GM21825 (cell line): ENCODE results near the gene ASTL.

Experiments used
- ATAC-seq: cut with Tn5 transposase; IDR thresholded peaks from one replicate; pipeline ENCODE4 v1.9.1; 2021; ENCODE audit warnings: mild to moderate bottlenecking, moderate library complexity; ENCODE audit not compliant: unreplicated experiment

The ASTL gene

DNA sequence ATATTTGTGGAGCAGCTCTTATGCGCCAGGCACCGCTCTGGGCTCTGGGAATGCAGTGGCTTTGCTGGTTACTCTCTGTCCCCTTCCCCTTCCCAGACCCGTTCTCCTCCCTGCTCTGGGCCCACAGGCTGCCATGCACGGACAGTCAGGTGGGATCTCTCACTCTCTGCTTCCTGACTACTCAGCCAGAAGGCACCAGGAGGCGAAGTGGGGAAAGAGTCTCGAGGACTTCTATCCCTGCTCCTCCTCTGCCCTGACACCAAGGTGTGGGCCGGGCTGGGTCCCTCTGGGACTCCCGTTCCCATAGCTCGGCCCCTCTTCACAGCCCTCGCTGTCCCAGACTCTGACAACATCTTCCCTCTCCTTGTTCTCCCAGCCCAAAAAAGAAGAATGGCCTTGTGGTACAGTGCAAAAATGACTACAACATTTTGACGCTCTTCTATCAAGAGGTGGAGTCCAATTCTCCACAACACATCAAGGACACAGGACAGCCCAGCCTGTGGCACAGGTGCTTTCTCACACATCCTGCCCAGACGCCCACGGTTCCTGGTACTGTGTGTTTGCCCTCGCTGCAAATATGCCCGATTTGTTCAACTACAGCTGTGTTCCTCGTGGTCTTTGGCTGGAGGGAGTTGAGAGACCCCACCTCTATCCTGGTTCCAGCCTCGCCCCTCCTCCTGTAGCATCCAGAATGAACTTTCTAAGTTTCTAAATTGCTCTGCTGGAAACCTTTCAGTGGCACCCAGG, 21.0 kb upstream of the ASTL start:
- no peak for ATAC-seq

DNA sequence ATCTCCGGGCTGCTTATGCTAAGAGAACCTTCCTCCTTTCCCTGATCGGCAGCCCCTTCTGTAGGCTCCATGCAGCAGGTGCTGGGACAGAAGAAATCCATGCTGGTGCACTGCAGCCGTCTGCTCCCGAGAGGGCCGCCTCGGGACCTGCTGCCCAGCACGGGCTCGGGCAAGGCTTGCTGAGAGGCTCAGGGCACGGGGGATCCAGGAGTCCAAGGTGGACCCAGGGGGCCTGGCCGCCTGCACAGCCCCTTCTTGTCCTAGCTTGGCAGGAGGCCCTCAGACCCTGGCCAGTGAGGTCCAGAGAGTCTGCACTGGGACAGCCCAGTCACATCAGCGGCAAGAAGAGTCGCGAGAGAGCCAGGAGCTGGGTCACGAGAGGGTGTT, 20.2 kb upstream of the ASTL start:
- ATAC-seq = no peak

DNA sequence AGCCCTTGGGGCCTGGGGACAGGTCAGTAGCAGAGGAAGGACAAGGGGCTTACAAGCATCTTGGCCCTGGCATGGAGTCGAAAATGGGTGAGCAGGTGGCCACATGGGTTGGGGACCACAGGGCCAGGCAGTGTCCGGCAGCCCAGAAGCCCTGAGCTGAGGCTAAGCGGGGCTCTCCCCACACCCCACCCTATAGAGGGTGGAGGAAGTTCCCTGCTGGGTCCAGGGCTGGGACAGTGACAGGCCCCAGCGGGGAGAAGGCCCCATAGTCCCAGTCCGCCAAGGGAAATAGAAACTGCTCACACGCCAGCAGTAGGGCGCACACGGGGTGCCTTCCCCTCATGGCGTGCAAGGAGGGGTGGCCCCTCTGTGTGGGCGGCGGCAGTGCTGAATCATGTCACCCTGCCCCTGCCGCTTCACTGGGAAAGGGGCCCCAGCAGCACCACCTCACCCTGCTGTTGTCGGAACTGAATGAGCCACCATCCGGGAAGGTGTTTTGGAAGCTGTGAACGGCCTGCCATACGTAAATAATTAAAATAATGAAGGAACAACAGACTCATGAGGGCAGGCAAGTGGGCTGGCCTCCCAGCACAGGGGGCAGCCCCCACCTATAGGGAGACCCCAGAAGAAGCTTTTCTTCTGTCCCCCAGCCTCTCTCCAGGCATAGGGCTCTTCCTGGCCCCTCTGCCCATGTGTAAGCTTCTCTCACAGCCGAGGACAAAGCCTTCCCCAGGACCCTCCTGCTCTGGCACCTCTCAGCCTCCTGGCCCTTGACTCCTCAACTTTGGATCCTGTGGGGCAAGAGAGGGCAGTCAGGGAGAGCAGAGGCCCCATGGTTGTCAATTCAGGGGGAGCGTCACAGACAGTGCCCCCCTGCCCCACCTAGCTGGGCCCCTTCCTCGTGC, 19.6 kb upstream of the ASTL start:
- ATAC-seq = peak; percentile 59

DNA sequence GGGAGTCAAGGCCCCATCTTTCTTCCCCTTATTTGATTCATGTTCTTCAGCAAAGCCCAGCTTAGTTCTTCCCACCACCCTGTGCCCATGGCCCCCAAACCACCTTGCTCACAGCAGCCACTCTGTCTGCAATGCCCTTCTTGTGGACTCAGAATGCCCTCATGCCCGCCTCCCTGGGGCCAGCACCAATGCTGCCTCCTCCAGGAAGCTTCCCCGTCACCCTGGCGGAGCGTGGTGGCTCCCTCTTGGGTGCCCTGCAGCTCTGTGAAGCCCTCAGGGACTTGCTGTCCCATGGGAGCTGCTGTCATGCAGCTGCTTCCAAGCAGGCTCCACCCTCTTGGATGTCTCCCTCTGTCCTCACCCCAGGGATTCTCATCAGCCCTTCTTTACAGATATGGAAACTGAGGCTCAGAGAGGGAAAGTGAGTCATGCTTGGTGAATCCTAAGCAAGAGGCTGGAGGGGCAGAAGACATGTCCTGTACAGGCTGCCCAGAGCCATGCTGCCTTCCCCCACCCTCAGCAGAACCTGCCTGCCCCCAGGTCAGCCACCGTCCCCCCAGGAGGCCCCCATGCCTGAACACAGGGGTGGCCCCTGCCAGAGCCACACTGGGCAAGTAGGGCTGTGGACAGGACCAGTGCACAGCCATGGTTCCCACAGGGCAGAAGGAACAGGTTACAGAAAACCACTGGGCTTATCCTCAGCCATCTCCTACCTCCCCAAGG, 18.8 kb upstream of the ASTL start:
- ATAC-seq = peak; percentile 48

DNA sequence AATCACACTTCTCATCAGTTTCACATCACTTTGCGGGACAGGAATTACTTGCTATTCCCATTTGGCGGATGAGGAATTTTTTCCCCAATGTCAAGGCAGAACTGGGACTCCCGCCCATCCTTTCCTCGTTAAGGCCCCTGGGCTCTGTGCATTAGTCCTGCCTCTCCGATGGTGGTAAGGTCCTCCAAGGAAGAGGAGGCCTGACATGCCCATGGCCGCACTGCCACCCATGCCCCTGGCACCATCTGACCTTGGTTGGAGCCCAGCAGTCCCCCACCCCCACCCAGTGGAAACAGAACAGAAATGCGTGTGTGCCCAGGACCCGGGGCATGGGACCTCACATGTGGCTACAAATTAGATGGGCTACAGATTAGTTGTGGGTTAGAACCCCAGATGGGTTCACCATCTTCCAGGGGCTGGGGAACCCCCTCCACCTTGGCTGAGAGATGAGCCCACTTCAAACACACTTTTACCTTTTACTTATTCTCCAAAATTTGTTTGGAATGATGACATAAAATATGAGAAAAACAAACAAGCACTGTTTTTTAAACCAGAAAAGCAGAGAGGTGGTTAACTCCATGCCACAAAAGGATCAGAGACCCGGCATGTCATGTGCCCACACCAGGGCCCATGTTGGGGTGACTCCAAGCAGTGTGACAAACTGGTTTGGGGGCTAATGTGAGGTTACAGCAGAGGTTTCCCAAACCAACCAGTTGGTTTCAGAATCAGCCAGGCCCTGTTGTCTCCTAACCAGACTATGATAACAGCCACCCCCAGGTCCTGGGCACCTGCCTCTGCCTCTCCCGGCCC, 17.9 kb upstream of the ASTL start:
- no peak for ATAC-seq

DNA sequence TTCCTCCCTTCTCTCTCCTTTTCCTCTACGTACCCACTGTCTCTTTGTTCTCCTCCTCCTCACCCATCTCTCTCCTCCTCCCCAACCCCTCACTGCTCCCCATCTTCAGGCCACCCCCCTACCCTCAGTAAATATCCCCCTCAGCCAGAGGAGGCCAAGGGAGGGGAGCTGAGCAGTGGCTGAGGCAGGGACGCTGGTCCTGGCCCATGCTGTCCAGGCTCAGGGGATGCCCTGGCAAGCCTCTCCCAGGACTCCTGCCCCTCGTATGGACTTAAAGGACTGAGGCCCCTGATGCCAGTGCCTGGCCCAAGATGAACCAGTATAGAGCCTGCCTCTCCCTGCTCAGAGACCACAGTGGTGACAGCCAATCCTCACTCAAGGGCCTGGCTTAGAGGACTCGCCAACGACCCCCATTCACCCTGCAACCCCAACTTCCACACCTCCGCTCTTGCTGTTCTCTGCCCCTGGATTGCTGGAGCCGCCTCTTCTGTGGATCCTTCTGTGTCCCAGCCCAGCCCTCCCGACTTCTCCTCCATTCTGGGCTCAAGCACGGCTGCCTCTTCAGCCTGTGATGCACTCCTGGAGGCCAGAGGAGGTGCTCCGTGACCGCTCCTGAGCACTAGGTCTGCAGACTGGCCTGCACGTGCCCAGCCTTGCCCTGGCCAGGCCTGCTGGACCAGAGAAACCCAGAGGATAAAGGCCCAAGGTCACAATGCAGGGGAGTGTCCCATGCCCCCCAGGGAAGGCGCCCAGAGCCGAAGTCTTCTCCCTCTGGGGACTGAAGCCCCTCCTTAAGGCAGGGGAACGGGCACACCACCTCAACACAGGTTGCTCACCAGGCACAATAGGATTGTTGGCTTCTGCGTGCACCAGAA, 16.4 kb upstream of the ASTL start:
- ATAC-seq = no peak

DNA sequence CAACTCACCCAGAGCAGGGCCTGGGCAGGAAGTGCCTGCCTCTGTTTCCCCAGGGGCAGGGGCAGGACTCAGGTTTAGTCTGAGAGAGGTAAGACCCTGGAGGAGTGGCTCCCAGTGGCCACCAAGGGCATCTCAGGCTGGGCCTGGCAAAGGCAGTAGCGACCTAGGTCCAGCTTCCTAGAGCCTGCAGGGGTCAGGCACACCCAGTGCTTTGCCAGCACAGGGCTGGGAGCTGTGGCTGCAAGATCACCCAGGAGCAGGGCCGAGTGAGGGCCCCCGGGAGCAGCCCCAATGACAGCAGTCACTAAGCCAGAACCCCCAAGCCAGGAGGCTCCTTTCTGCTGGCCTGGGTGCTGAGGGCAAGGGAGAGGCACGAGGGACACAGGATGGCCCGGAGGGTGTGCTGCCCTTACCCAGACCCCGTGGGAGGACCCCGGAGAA, 15.7 kb upstream of the ASTL start:
- ATAC-seq = no peak

DNA sequence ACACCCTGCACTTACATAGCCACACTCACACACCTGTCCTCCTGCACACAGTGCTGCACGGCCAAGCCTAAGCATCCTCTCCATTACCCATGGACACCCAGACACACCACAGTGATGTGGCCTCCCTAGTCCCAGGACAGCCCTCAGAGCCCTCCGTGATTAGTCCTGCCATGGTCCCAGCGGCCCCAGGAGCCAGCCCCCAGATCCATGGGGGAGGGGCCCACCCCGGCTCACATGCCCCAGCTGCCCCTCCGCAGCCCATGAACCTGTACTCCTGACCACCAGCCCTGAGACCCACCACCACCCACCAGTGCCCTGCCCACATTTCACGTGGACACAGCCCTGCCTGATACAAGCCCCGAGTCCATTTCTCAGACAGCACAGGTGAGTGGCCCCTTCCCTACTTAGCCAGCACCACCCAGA, 15.0 kb upstream of the ASTL start:
- no peak for ATAC-seq

DNA sequence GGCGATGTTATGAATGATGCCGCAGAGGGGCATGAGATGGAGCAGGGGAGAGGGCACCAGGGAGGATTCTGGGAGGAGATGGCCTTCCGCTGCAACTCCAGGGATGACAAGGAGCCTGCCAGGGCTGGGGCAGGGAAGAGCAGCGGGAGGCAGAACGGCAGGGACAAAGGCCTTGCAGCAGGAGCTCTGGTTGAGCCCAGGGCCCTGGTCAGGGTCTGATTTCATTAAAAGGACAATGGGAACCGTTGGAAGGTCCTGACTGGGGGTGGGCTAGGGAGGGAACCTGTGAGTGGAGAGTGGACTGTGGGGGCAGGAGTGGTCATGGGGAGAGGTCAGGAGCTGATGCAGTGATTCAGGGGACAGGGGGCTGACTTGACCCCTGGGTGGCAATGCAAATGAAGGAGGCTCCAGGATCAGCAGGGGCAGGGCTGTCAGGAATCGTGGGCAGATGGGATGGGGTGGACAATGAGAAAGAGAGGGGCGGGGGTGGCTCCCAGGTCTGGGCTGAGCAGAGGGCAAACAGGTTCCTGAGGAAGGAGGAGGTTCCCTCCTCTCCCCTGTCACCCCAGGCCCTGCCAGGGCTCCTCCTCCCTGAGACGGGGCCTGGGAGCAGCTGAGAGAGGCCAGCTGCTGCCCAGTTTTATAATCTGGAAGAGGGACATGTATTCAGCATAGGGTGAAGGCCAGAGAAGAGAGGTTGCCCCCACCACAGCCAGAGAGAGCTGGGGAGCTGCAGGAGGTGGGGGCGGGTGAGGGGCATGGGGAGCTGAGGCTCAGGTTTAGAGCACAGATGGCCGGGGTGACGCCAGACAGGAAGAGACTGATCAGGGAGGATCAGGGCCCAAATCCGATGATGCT, 14.2 kb upstream of the ASTL start:
- ATAC-seq = no peak

DNA sequence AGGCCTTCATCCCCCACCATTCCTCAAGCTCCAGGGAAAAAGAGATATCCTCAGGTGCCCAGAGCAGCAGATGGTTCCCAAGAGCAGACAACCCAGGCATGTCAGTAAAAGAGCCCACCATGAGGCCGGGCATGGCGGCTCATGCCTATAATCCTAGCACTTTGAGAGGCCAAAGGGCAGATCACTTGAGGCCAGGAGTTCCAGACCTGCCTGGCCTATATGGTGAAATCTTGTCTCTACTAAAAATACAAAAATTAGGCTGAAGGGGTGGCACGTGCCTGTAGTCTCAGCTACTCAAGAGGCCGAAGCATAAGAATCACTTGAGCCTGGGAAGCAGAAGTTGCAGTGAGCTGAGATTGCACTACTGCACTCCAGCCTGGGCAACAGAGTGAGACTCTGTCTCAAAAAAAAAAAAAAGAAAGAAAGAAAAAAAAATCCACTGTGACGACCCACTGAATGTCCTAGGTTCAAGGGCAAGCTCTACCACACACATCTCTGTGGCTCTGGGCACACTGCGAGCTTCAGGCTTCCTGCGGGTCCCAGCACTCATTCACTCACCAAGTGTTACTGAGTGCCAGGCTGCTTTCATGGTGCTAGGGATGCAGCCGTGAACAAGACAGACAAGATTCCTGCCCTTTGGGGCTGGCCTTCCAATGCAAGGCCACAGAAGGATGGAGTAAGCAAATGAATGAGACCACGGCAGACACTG, 13.4 kb upstream of the ASTL start:
- no peak for ATAC-seq

DNA sequence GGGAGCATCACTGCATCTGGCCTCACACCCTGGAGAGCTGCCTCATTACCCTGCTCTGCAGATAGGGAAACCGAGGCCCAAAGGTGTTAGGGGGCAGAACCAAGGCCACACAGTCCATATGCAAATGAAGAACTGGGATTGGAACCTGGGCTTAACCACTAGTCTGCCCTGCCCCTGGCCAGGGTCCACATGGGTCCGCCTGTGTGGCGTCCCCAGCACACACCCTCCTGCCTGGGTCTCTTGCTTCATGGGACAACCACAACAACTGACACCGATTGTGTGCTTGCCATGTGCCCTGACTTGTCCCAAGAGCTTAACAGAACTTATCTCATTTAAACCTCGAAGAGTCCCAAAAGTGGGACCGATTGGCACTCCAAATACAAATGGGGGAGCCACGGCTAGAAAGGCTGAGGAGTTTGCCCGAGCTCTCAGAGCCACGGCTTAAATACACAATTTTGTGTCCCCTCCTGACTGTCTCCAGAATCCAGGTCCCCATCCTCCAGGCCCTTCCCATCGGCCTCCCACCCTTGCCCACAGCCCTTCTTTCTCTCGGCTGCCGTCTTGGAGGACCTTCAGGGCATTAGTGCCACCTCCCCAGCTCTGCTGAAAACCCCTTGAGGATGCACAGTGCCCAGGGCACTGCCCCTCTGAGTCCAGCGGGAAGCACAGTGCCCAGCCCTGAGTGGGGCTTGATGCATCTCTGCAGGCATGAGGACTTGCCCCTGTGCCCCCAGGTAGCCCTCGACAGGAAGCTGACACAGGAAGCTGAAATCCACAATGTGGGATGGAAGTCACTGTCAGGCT, 12.7 kb upstream of the ASTL start:
- no peak for ATAC-seq

DNA sequence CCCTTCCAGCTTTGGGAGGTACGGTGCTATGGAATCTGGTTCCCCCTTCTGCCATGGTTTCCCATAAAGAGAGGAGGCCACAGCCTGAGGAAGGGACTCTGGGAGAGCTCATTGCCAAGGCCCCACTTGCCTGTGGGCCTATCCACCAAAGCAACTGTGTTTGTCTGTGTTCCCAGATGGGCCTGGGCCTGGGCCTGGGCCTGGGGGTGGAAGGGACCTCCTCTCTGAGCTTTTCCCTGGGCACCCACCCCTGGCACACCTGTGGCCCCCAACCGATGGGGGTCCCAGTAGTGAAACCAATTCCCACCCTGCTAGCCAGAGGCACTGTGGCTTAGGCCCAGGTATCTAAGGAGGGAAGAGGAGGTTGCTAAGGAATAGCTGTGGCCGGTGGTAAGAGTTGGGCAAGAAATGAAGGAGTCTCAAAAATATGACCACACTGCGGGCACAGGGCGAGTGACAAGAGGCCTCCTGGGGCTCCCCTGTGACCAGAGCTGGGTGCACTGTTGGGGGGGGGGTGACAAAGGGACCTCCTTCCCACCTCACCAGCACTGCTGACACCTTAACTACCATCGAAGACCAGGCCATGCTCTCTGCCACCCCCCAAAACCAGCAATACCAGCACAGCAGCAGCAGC, 11.8 kb upstream of the ASTL start:
- ATAC-seq = no peak

DNA sequence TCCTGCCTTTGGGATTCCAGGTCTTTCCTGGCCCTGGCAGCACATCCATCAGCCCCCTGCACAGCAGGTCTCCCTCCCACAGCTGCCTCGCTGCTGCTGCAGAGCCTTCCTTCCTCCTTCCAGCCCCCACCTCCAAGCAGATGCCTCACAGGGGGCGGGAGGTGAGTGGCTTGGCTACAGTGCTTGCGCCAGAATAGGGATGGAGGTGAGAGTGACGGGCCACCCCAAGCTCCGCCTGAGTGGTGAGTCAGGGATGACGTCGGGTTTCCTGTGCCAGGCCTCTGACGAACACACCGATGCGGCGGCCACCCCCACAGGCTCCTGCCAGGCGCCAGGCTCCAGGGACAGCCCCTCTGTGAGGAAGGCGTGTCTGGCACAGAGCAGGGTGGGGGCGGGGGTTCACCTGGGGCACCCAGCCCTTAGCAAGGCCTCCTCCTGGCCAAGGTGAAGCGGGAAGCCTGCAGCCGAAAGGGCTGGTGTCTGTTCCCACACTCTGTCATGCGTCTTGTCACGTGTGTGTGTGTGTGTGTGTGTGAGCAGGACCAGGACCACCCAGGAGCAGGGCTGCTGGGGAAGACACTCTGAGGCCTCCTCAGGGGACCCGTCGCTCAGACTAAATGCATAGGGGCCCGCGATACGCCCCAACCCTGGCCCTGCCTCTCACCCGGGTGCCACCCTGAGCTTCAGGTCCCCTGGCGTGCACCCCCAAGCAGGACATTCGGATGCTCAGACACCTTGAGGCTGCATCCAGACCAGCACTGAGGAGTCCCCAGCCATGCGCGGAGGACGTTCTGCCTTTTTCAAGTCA, 10.3 kb upstream of the ASTL start:
- peak; percentile 39 for ATAC-seq

DNA sequence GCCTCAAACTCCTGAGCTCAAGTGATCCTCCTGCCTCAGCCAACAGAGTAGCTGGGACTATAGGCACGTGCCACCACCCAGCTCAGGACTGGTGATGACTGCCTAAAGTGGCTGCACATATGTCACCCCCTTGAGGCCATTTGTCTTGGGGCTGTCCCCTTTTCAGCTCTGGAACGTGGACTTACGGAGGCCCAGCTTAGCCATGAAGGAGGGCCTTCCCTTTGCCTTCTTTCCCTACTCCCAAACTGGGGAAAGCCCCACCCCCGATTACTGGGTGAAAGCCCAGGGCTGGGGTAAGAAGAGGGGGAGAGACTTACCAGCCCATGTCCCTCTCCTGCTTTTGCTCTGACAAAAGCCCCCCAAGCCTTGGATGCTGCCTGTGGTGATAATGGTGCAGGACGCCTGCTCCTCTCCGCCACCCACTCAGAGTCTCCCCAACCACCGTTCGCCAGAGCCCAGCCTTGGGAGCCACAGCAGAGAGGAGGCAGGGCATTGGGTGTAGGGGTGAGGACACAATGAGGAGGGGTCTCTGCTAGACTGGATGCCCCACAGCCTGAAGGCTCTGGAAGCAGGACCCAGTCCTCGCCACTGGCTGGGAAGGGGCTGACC, 9.4 kb upstream of the ASTL start:
- no peak for ATAC-seq

DNA sequence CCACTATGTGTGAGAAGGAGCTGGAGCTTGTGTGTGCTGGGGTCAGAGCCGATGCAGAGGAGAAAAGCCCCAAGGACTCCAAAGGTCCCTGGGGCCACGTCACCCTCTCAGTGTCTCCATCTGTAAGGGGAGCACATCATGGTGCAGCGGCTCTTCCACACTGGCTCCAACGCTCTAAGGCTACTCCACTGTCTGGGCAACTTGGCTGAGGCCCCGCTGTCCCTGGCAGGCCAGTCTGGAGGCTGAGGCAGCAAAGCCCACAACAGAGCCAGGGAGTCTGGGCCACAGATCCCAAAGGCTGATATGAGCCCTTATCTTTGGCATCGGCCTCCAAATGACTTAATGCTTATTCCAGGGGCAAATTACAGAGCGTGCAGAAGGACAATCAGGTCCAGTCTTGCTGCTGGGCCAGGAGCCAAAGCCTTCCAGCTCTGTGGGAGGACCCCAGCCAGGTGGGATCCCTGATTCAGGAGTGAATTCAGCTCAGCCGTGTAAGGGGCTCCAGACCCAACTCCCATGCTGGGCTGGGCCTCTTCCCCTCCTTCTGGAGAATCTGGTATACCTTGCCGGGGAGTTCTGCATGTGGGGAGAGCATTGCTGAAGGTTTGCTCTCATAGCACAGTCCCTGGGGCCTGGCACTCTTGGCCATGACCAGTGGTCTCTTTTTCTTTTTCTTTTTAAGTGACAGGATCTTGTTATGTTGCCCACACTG, 8.7 kb upstream of the ASTL start:
- no peak for ATAC-seq
